ENCODE results near the gene LMTK3. TPM values are rescaled to one million over a fixed set of nuclear protein-coding genes. Genes with fewer than 3 reads are reported as not detected.
A peak's percentile ranks its signal among the peaks of the same experiment; 100 is the strongest.

The LMTK3 gene
- polyA plus RNA-seq, 1 experiment: 0.25 TPM

- peaks cover 3% of the 10 kb centered on the region for H3K27me3 ChIP-seq (ENCODE audit: control insufficient read depth, insufficient read depth, low read length)
- H3K27ac ChIP-seq (ENCODE audit: low read depth, low read length): no peak overlapping the region
- TF ChIP-seq CTCF (IDR thresholded peaks at IDR 0.05; ENCODE audit: low read depth, low read length): no peak
- ChIA-PET POLR2A (interaction anchor here (0.7 kb wide), 1 partner anchor 28 kb away, joined by 5 read pairs; no protein-coding TSS in a partner anchor), CTCF (interaction anchor here (0.7 to 1.1 kb wide), 2 partner anchors 12 to 71 kb away, joined by 3 read pairs; no protein-coding TSS in a partner anchor)
- H3K4me3 ChIP-seq (ENCODE audit: low read depth, low read length): no peak overlapping the region
- no peak for DNase-seq (ENCODE audit: low read depth, low spot score)
- H3K9me3 ChIP-seq (ENCODE audit: control insufficient read depth, insufficient read depth, low read length): no peaks in the 10 kb centered on the region; the same call in 1 of the 2 replicates
These were observed 6.6 kb upstream of the LMTK3 start for GRCh38 chr19:48518207-48518606.

- Histone ChIP-seq H3K9me3 (ENCODE audit: control insufficient read depth, insufficient read depth, low read length) (no peaks in the 10 kb centered on the region; the same call in 1 of the 2 replicates), H3K27me3 (ENCODE audit: control insufficient read depth, insufficient read depth, low read length) (peaks cover 15% of the 10 kb centered on the region), H3K27ac (ENCODE audit: low read depth, low read length) (no peak overlapping the region), H3K4me3 (ENCODE audit: low read depth, low read length) (no peak overlapping the region)
- DNase-seq (ENCODE audit: low read depth, low spot score): no peak
- ChIA-PET POLR2A (interaction anchor here (0.6 kb wide), 1 partner anchor 65 kb away, joined by 4 read pairs; no protein-coding TSS in a partner anchor), CTCF (no interaction called here)
- no peak for TF ChIP-seq CTCF (IDR thresholded peaks at IDR 0.05; ENCODE audit: low read depth, low read length)
These were observed 4.9 kb upstream of the LMTK3 start for GRCh38 chr19:48516536-48516935.

- no peak for DNase-seq (ENCODE audit: low read depth, low spot score)
- H3K27me3 ChIP-seq (ENCODE audit: control insufficient read depth, insufficient read depth, low read length): peaks cover 27% of the 10 kb centered on the region
- no peak overlapping the region for H3K27ac ChIP-seq (ENCODE audit: low read depth, low read length)
- ChIA-PET POLR2A (interaction anchor here (0.5 to 1.4 kb wide), 3 partner anchors 44 to 233 kb away, joined by 3 to 4 read pairs (median 4); partner anchors contain the start of genes IZUMO1, RPL18 and SPHK2), CTCF (interaction anchor here (0.6 to 1.2 kb wide), 3 partner anchors 8 to 247 kb away, joined by 3 to 5 read pairs (median 5); no protein-coding TSS in a partner anchor)
- no peak for TF ChIP-seq CTCF (IDR thresholded peaks at IDR 0.05; ENCODE audit: low read depth, low read length)
- peak overlapping the region; percentile 69; the same call in 1 of the 2 replicates for H3K4me3 ChIP-seq (ENCODE audit: low read depth, low read length)
- no peaks in the 10 kb centered on the region; the same call in 1 of the 2 replicates for H3K9me3 ChIP-seq (ENCODE audit: control insufficient read depth, insufficient read depth, low read length)
These were observed 2.5 kb upstream of the LMTK3 start for GRCh38 chr19:48514123-48514458.

- no peak for DNase-seq (ENCODE audit: low read depth, low spot score)
- CTCF ChIA-PET: interaction anchor here (0.6 to 1.2 kb wide), 3 partner anchors 7 to 61 kb away, joined by 3 to 5 read pairs (median 5); no protein-coding TSS in a partner anchor
- Histone ChIP-seq H3K9me3 (ENCODE audit: control insufficient read depth, insufficient read depth, low read length) (no peaks in the 10 kb centered on the region; the same call in 1 of the 2 replicates), H3K4me3 (ENCODE audit: low read depth, low read length) (peak overlapping the region; percentile 69), H3K27ac (ENCODE audit: low read depth, low read length) (no peak overlapping the region), H3K27me3 (ENCODE audit: control insufficient read depth, insufficient read depth, low read length) (peaks cover 27% of the 10 kb centered on the region)
- TF ChIP-seq CTCF (IDR thresholded peaks at IDR 0.05; ENCODE audit: low read depth, low read length): no peak
- POLR2A ChIA-PET: interaction anchor here (0.5 to 1.4 kb wide), 2 partner anchors 45 to 105 kb away, joined by 3 to 4 read pairs; partner anchors contain the start of genes RPL18 and SPHK2
These were observed 1.9 kb upstream of the LMTK3 start for GRCh38 chr19:48513289-48514122.
